ENCODE measurements around the gene DMD.

DMD gene

GRCh38 chrX:31832263-31832662 is 1379.1 kb downstream of the DMD start:
- TF ChIP-seq REST (IDR thresholded peaks at IDR 0.05; ENCODE audit: insufficient read depth in 1 of 2, low read depth in 2 of 2, low read length in 2 of 2) (no peak), TAF1 (IDR thresholded peaks at IDR 0.05; ENCODE audit: borderline replicate concordance, insufficient read depth, low read length) (no peak), FOXP2 (optimal IDR thresholded peaks at IDR 0.05; ENCODE audit: borderline replicate concordance, extremely low read depth, extremely low read length, insufficient read depth) (no peak), SIN3A (IDR thresholded peaks at IDR 0.05; ENCODE audit: borderline replicate concordance, insufficient read depth, low read length) (no peak), POLR2AphosphoS5 (IDR thresholded peaks at IDR 0.05; ENCODE audit: low read depth, low read length) (no peak)

- TF ChIP-seq REST (IDR thresholded peaks at IDR 0.05; ENCODE audit: insufficient read depth in 1 of 2, low read depth in 2 of 2, low read length in 2 of 2), result no peak
Observed at GRCh38 chrX:31820430-31821210, 1390.7 kb downstream of the DMD start.

- no peak for TF ChIP-seq POLR2AphosphoS5 (IDR thresholded peaks at IDR 0.05; ENCODE audit: low read depth, low read length)
- no peak for TF ChIP-seq REST (IDR thresholded peaks at IDR 0.05; ENCODE audit: insufficient read depth in 1 of 2, low read depth in 2 of 2, low read length in 2 of 2)
- TF ChIP-seq FOXP2 (optimal IDR thresholded peaks at IDR 0.05; ENCODE audit: borderline replicate concordance, extremely low read depth, extremely low read length, insufficient read depth), result no peak
- TF ChIP-seq TAF1 (IDR thresholded peaks at IDR 0.05; ENCODE audit: borderline replicate concordance, insufficient read depth, low read length), result no peak
- no peak for TF ChIP-seq SIN3A (IDR thresholded peaks at IDR 0.05; ENCODE audit: borderline replicate concordance, insufficient read depth, low read length)
Observed at GRCh38 chrX:31819455-31819854, 1391.9 kb downstream of the DMD start.

- no peak for TF ChIP-seq FOXP2 (optimal IDR thresholded peaks at IDR 0.05; ENCODE audit: borderline replicate concordance, extremely low read depth, extremely low read length, insufficient read depth)
- no peak for TF ChIP-seq POLR2AphosphoS5 (IDR thresholded peaks at IDR 0.05; ENCODE audit: low read depth, low read length)
- TF ChIP-seq SIN3A (IDR thresholded peaks at IDR 0.05; ENCODE audit: borderline replicate concordance, insufficient read depth, low read length), result no peak
- no peak for TF ChIP-seq TAF1 (IDR thresholded peaks at IDR 0.05; ENCODE audit: borderline replicate concordance, insufficient read depth, low read length)
- no peak for TF ChIP-seq REST (IDR thresholded peaks at IDR 0.05; ENCODE audit: insufficient read depth in 1 of 2, low read depth in 2 of 2, low read length in 2 of 2)
Observed at GRCh38 chrX:31811106-31811505, 1400.2 kb downstream of the DMD start.

GRCh38 chrX:31808357-31808756 is 1403.0 kb downstream of the DMD start:
- TF ChIP-seq POLR2AphosphoS5 (IDR thresholded peaks at IDR 0.05; ENCODE audit: low read depth, low read length) (no peak), TAF1 (IDR thresholded peaks at IDR 0.05; ENCODE audit: borderline replicate concordance, insufficient read depth, low read length) (no peak), FOXP2 (optimal IDR thresholded peaks at IDR 0.05; ENCODE audit: borderline replicate concordance, extremely low read depth, extremely low read length, insufficient read depth) (no peak), SIN3A (IDR thresholded peaks at IDR 0.05; ENCODE audit: borderline replicate concordance, insufficient read depth, low read length) (no peak), REST (IDR thresholded peaks at IDR 0.05; ENCODE audit: insufficient read depth in 1 of 2, low read depth in 2 of 2, low read length in 2 of 2) (no peak)
